Panc1 (cell line): ENCODE measurements around the gene TAT.

Experiments
- CTCF ChIP-seq: fragments of 450-650 bp; IDR thresholded peaks from 2 replicates; pipeline ENCODE4 v1.5.1; 2017; ENCODE audit warnings: mild to moderate bottlenecking
- POLR2AphosphoS5 ChIP-seq: IDR thresholded peaks from 2 replicates; pipeline ENCODE4 v1.6.1; 2012; ENCODE audit warnings: mild to moderate bottlenecking, low read depth, low read length, moderate library complexity

- no peak for TF ChIP-seq CTCF
- TF ChIP-seq POLR2AphosphoS5: no peak
Observed at GRCh38 chr16:71532366-71532765, 44.5 kb downstream of the TAT start.
